Caco-2 (cell line): ENCODE results near the gene SGO1. TPM values are rescaled to one million over a fixed set of nuclear protein-coding genes. Genes with fewer than 3 reads are reported as not detected.
A peak's percentile ranks its signal among the peaks of the same experiment; 100 is the strongest.

Source experiments
- BruUV-seq: library from RNA; stranded (reverse); fragments of 400-500 nt; replicated peaks from 2 replicates; lab custom pipeline; 2021; lab: Mats Ljungman, UMichigan
- CTCF ChIA-PET: fragments of 300-600 bp; sonication (Branson Sonifier 250); formaldehyde crosslinking; loops from one replicate; lab custom pipeline; 2022; ENCODE audit warnings: antibody characterized with exemption; lab: Charles Lee
- POLR2A ChIA-PET: fragments of 300-600 bp; sonication (Branson Sonifier 250); formaldehyde crosslinking; loops from one replicate; lab custom pipeline; 2022; ENCODE audit warnings: antibody characterized with exemption; lab: Charles Lee
- DNase-seq, 2 experiments: peaks; one replicate each; pipeline versions ENCODE4 v3.0.0 to v3.0.0-alpha.2; 2020 to 2022
- H3K27me3 ChIP-seq: replicated peaks from 2 replicates; pipeline ENCODE4 v1.6.0; 2011; ENCODE audit warnings: low read length; ENCODE audit not compliant: control insufficient read depth, insufficient read depth
- H3K36me3 ChIP-seq: 2 replicates; pipeline ENCODE4 v1.5.1; 2011; ENCODE audit warnings: low read length; ENCODE audit not compliant: control insufficient read depth, insufficient read depth
- H3K4me1 ChIP-seq: fragments of 250-450 bp; sonication (Bioruptor Pico); 2 replicates; pipeline ENCODE4 v1.5.1; 2020; ENCODE audit warnings: mild to moderate bottlenecking
- H3K4me3 ChIP-seq: 2 replicates; pipeline ENCODE4 v1.5.1; 2011; ENCODE audit warnings: low read depth, mild to moderate bottlenecking, control low read depth, low read length
- H3K9me3 ChIP-seq: fragments of 250-450 bp; sonication (Bioruptor Pico); 2 replicates; pipeline ENCODE4 v1.5.1; 2020; ENCODE audit warnings: mild to moderate bottlenecking, moderate library complexity
- H3K27ac Mint-ChIP-seq: one replicate; pipeline ENCODE4 v1.8.0; 2022; ENCODE audit warnings: mixed read lengths; ENCODE audit not compliant: unreplicated experiment
- H3K27me3 Mint-ChIP-seq: one replicate; pipeline ENCODE4 v1.8.0; 2022; ENCODE audit warnings: mixed read lengths; ENCODE audit not compliant: insufficient read depth, unreplicated experiment
- H3K36me3 Mint-ChIP-seq: one replicate; pipeline ENCODE4 v1.8.0; 2022; ENCODE audit warnings: mild to moderate bottlenecking, mixed read lengths; ENCODE audit not compliant: insufficient read depth, unreplicated experiment
- H3K4me1 Mint-ChIP-seq: one replicate; pipeline ENCODE4 v1.8.0; 2022; ENCODE audit warnings: low read depth, mixed read lengths; ENCODE audit not compliant: unreplicated experiment
- H3K4me3 Mint-ChIP-seq: one replicate; pipeline ENCODE4 v1.8.0; 2022; ENCODE audit warnings: mild to moderate bottlenecking, moderate library complexity, mixed read lengths; ENCODE audit not compliant: unreplicated experiment
- H3K9me3 Mint-ChIP-seq: one replicate; pipeline ENCODE4 v1.8.0; 2022; ENCODE audit warnings: mixed read lengths; ENCODE audit not compliant: unreplicated experiment
- CTCF ChIP-seq, 2 experiments: fragments of 200-600 bp in 1 of 2; IDR thresholded peaks; 1 replicate in 1 of 2; 2 replicates in 1 of 2; pipeline versions ENCODE4 v1.5.1 to v1.8.0; 2011 to 2022; ENCODE audit warnings: antibody characterized with exemption in 1 of 2, control low read depth in 1 of 2, inconsistent platforms in 1 of 2, low read depth in 1 of 2, low read length in 1 of 2, mild to moderate bottlenecking in 1 of 2, moderate library complexity in 1 of 2; ENCODE audit not compliant: insufficient read depth in 1 of 2, severe bottlenecking in 1 of 2, unreplicated experiment in 1 of 2
- intact Hi-C: fragments of 100-400 bp; cut with micrococcal nuclease; formaldehyde crosslinking; loops from one replicate; pipeline ENCODE4 v1.10.0; 2022; ENCODE audit not compliant: unreplicated experiment
- total RNA-seq: library from RNA; stranded (reverse); gene quantifications from 2 replicates; pipeline ENCODE4 v1.2.3, GENCODE V29; 2022

SGO1 gene
- total RNA-seq, 1 experiment from 2014 or later: 24.2 TPM

DNA sequence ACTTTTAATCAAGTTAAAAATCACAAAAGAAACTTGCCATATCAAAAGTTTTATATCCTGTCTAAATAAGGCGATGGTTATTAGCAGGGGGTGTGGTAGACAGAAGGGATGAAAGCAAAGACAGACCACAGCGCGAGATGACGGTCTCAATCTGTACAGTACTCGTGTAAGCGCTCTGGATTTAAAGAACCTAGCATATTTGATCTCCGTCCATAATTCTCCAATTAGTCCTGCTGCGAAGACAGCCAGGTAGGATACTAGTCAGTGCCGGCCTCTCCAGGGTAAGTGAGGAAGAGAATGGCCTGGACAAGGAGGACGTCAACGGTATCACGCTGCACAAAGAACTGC is 701 bp downstream of the SGO1 start:
- ChIA-PET CTCF (no interaction called here), POLR2A (no interaction called here)
- H3K27me3 Mint-ChIP-seq: no peaks in the 10 kb centered on the region
- no TSS peak for BruUV-seq
- Histone ChIP-seq H3K27me3 (no peaks in the 10 kb centered on the region), H3K4me1 (peaks cover 5% of the 10 kb centered on the region; the same call in 1 of the 2 replicates), H3K4me3 (peak overlapping the region; percentile 92), H3K36me3 (no peaks in the 10 kb centered on the region), H3K9me3 (no peaks in the 10 kb centered on the region)
- no peaks in the 10 kb centered on the region for H3K4me1 Mint-ChIP-seq
- peak in 1 of 2 experiments; percentile 15 for DNase-seq
- TF ChIP-seq CTCF (IDR thresholded peaks at IDR 0.05; ENCODE audit: insufficient read depth in 1 of 2, low read depth in 1 of 2, low read length in 1 of 2, severe bottlenecking in 1 of 2, unreplicated experiment in 1 of 2): no peak
- H3K9me3 Mint-ChIP-seq: no peaks in the 10 kb centered on the region
- no peak overlapping the region for H3K4me3 Mint-ChIP-seq
- intact Hi-C loops: loop anchor here (1.0 to 5.0 kb wide), 3 partner anchors 137 to 238 kb away; partner anchors contain the start of gene RAB5A
- peaks cover 3% of the 10 kb centered on the region for H3K36me3 Mint-ChIP-seq
- H3K27ac Mint-ChIP-seq: no peak overlapping the region

DNA sequence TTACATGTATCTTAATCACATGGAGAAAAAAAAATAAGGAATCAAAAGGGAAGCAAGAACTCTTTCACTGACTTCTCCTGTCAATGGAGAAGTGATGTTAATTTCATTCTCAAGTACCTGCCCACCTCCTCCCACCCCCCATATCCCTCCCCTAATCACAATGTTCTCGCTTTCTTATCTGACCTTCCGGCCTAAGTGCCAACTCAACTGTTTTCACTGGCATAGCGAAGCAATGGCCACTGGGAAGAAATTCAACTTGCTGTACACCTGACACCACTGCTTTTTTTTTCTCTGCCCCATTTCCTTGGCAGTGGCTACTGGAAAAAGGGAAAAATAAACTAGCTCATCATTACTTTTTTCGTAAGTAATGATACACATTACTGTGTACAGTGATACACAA is 3.8 kb downstream of the SGO1 start:
- no peak overlapping the region for H3K4me3 ChIP-seq
- Mint-ChIP-seq H3K9me3 (no peaks in the 10 kb centered on the region), H3K4me1 (no peaks in the 10 kb centered on the region), H3K4me3 (no peak overlapping the region), H3K27me3 (no peaks in the 10 kb centered on the region), H3K36me3 (peaks cover 17% of the 10 kb centered on the region), H3K27ac (no peak overlapping the region)
- H3K4me1 ChIP-seq: peaks cover 5% of the 10 kb centered on the region; the same call in 1 of the 2 replicates
- no peaks in the 10 kb centered on the region for H3K9me3 ChIP-seq
- DNase-seq: no peak
- ChIA-PET CTCF (no interaction called here), POLR2A (no interaction called here)
- no peak for TF ChIP-seq CTCF (IDR thresholded peaks at IDR 0.05; ENCODE audit: insufficient read depth in 1 of 2, low read depth in 1 of 2, low read length in 1 of 2, severe bottlenecking in 1 of 2, unreplicated experiment in 1 of 2)
- H3K27me3 ChIP-seq: no peaks in the 10 kb centered on the region
- intact Hi-C loops: no loop called here
- BruUV-seq: no TSS peak
- H3K36me3 ChIP-seq: no peaks in the 10 kb centered on the region

DNA sequence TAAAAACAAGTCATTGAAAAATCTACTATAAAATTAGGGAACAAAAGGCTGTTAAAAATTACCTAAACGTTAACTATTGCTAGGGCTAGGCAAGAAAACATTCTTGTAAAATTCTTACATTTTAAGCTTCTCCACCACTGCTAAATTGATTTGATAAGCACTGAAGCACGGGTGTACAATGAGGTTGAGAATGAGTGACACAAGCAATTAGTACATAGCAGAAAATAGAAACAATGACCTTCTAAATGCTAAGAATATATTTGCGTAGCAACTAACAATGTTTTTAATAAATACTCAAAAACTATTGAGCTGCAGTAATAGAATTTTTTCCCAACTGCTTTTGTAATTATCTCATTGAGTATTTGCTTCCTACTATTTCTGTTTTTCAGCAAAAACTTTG is 4.7 kb downstream of the SGO1 start:
- no peaks in the 10 kb centered on the region for H3K27me3 Mint-ChIP-seq
- Histone ChIP-seq H3K27me3 (no peaks in the 10 kb centered on the region), H3K4me3 (no peak overlapping the region), H3K36me3 (no peaks in the 10 kb centered on the region), H3K9me3 (no peaks in the 10 kb centered on the region), H3K4me1 (peaks cover 5% of the 10 kb centered on the region; the same call in 1 of the 2 replicates)
- H3K9me3 Mint-ChIP-seq: no peaks in the 10 kb centered on the region
- DNase-seq: no peak
- no peak for TF ChIP-seq CTCF (IDR thresholded peaks at IDR 0.05; ENCODE audit: insufficient read depth in 1 of 2, low read depth in 1 of 2, low read length in 1 of 2, severe bottlenecking in 1 of 2, unreplicated experiment in 1 of 2)
- H3K27ac Mint-ChIP-seq: no peak overlapping the region
- intact Hi-C loops: no loop called here
- CTCF ChIA-PET: no interaction called here
- peaks cover 17% of the 10 kb centered on the region for H3K36me3 Mint-ChIP-seq
- POLR2A ChIA-PET: no interaction called here
- no TSS peak for BruUV-seq
- no peaks in the 10 kb centered on the region for H3K4me1 Mint-ChIP-seq
- H3K4me3 Mint-ChIP-seq: no peak overlapping the region
